Measurements from ENCODE around the gene FAM181A. TPM values are rescaled to one million over a fixed set of nuclear protein-coding genes. Genes with fewer than 3 reads are reported as not detected.

FAM181A gene
- total RNA-seq, 1 donor from 2014 or later: 14.7 TPM

DNA sequence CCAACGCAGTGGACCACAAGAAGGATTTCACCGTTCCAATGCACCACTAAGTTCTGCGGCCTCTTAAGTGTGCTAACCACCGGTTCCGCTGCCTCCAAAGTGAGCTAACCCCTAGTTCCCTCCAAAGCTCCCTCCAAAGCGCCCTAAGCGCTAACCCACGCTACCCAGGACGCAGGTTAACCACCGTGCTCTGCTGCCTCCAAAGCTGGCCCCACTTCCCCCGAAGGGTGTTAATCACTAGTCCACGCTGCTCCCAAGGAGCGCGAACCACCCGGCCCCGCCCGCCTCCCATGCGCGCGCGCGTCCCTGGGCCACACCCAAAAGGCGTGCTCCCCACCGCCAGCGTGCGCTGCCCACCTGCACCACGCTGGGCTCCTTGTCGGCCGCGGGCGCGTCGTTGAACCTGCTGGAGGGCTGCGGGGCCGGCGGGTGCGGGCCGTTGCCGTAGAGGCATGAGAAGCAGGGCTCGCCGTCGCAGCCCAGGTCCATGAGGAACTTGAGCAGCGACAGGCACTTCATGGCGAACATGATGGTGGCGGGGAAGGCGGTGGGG lies 11.7 kb downstream of the FAM181A start:
- Mint-ChIP-seq H3K36me3 (ENCODE audit: low read depth) (peaks cover 2% of the 10 kb centered on the region), H3K9me3 (no peaks in the 10 kb centered on the region), H3K4me1 (peaks cover 12% of the 10 kb centered on the region), H3K4me3 (no peak overlapping the region), H3K27me3 (ENCODE audit: low read depth) (peaks cover 39% of the 10 kb centered on the region), H3K27ac (ENCODE audit: unreplicated experiment) (peak overlapping the region; percentile 27)
- no peak for DNase-seq (ENCODE audit: low read depth, low spot score)
- TF ChIP-seq CTCF (conservative IDR thresholded peaks at IDR 0.05): no peak

GRCh38 chr14:93939304-93940229 lies 12.4 kb downstream of the FAM181A start:
- H3K4me1 Mint-ChIP-seq: peaks cover 12% of the 10 kb centered on the region
- peak; percentile 96 for DNase-seq (ENCODE audit: low read depth, low spot score)
- H3K27me3 Mint-ChIP-seq (ENCODE audit: low read depth): peaks cover 39% of the 10 kb centered on the region
- no peak overlapping the region for H3K4me3 Mint-ChIP-seq
- no peaks in the 10 kb centered on the region for H3K9me3 Mint-ChIP-seq
- H3K27ac Mint-ChIP-seq (ENCODE audit: unreplicated experiment): peak overlapping the region; percentile 27
- TF ChIP-seq CTCF (conservative IDR thresholded peaks at IDR 0.05): peak; percentile 96
- H3K36me3 Mint-ChIP-seq (ENCODE audit: low read depth): peaks cover 2% of the 10 kb centered on the region

DNA sequence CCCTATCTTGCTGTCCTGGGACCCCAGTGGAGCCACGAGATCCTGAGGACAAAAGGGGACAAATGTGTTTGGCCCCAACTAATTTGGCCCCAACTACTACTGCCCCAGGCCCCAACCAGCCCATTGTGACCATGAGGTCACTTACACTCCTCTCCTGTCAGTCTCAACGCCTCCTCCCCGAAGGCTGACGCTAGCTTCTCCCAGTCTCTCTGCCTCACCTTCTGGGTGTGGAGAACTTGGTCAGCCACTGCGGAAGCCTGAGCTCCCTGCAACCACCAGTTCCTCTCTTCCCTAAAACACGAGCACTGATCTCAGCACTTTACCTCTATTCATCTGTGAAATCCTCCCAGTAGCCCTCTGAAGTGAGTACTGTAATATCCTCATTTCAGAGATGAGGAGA lies 13.3 kb downstream of the FAM181A start:
- no peak overlapping the region for H3K27ac Mint-ChIP-seq (ENCODE audit: unreplicated experiment)

DNA sequence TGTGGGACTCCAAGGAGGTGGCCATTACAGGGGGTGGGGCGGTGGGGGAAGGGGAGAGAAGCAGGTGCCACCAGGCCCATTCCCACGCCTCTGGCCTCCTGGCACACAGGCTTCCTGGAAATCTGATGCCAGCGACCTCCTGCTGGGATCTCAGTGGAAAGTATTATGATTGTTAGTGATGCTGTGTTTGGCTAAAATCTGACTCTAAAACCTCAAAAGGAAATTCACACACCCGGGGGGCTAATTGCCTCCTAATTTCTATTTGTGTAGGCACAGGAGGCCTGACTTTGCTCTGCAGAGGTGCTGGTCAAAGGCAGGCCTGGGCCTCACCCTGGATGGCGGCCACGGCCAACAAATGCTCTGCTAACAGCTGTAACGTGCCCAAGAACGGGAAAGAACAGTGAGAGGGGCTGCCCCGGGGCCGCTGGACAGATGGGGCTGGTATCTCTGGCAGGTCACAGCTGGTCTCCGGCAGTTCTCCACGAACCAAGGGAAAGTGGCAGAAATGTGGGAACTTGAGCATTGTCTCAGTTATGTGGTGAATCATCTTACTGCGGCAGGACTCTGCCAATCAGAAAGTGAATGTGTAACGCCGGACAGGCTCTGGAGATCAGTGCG lies 14.3 kb downstream of the FAM181A start:
- Mint-ChIP-seq H3K4me1 (peaks cover 11% of the 10 kb centered on the region), H3K9me3 (no peaks in the 10 kb centered on the region), H3K27ac (ENCODE audit: unreplicated experiment) (no peak overlapping the region), H3K4me3 (no peak overlapping the region), H3K36me3 (ENCODE audit: low read depth) (no peaks in the 10 kb centered on the region), H3K27me3 (ENCODE audit: low read depth) (peaks cover 32% of the 10 kb centered on the region)
- TF ChIP-seq CTCF (conservative IDR thresholded peaks at IDR 0.05): no peak
- DNase-seq (ENCODE audit: low read depth, low spot score): no peak

More for the DNA sequence above, 13.3 kb downstream of the FAM181A start:
- TF ChIP-seq CTCF (conservative IDR thresholded peaks at IDR 0.05): no peak
- Mint-ChIP-seq H3K4me1 (peaks cover 12% of the 10 kb centered on the region), H3K36me3 (ENCODE audit: low read depth) (peaks cover 2% of the 10 kb centered on the region), H3K9me3 (no peaks in the 10 kb centered on the region), H3K4me3 (peak overlapping the region; percentile 32), H3K27me3 (ENCODE audit: low read depth) (peaks cover 37% of the 10 kb centered on the region)
- DNase-seq (ENCODE audit: low read depth, low spot score): no peak

DNA sequence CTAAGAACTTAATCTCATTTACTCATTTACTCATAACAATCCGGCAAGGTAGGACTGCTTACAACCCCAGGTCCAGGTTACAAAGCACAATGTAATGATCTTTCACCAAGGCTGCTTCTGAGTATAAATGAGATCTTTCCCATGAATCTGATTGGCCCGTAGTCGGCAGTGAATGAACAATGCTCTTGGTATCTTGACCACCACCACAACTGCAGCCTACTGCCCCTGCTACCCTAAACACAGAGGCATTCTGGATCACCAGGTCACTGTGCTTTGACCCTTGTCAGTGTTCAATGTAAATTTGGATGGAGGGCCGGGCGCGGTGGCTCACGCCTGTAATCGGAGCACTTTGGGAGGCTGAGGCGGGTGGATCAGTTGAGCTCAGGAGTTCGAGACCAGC lies 15.9 kb downstream of the FAM181A start:
- peaks cover 14% of the 10 kb centered on the region for H3K4me1 Mint-ChIP-seq
- peaks cover 22% of the 10 kb centered on the region for H3K27me3 Mint-ChIP-seq (ENCODE audit: low read depth)
- no peaks in the 10 kb centered on the region for H3K9me3 Mint-ChIP-seq
- no peak for DNase-seq (ENCODE audit: low read depth, low spot score)
- no peak overlapping the region for H3K4me3 Mint-ChIP-seq
- H3K36me3 Mint-ChIP-seq (ENCODE audit: low read depth): no peaks in the 10 kb centered on the region
- H3K27ac Mint-ChIP-seq (ENCODE audit: unreplicated experiment): no peak overlapping the region
- no peak for TF ChIP-seq CTCF (conservative IDR thresholded peaks at IDR 0.05)
